Upper lobe of right lung (tissue), 1 donor: ENCODE measurements around the gene LNX2. TPM values are rescaled to one million over a fixed set of nuclear protein-coding genes. Genes with fewer than 3 reads are reported as not detected.

ENCODE experiments used
- ATAC-seq: fragments of 200-7000 bp; cut with Tn5 transposase; one replicate; pipeline ENCODE4 v1.9.1; 2020; ENCODE audit warnings: mild to moderate bottlenecking, moderate library complexity
- DNase-seq: peaks from one replicate; pipeline ENCODE4 v3.0.0-alpha.2; 2020
- H3K27ac ChIP-seq: fragments of 200-600 bp; one replicate; pipeline ENCODE4 v1.8.0; 2022
- H3K27me3 ChIP-seq: fragments of 200-600 bp; one replicate; pipeline ENCODE4 v1.8.0; 2022; ENCODE audit warnings: mild to moderate bottlenecking
- H3K36me3 ChIP-seq: fragments of 200-600 bp; one replicate; pipeline ENCODE4 v1.8.0; 2022
- H3K4me1 ChIP-seq: fragments of 200-600 bp; one replicate; pipeline ENCODE4 v1.8.0; 2022
- H3K4me3 ChIP-seq: fragments of 200-600 bp; one replicate; pipeline ENCODE4 v1.8.0; 2022; ENCODE audit warnings: mild to moderate bottlenecking
- H3K9me3 ChIP-seq: fragments of 200-600 bp; one replicate; pipeline ENCODE4 v1.8.0; 2022
- intact Hi-C: fragments of 100-400 bp; cut with DNase I; formaldehyde crosslinking; loops from one replicate; pipeline ENCODE4 v1.11.0; 2022
- total RNA-seq: library from RNA; stranded (reverse); fragmentation: NEBNext Ultra II Directional; extraction: Animal tissue kit (Norgen Biotek cat#: 25700); gene quantifications from one replicate; pipeline ENCODE4 v1.2.1, GENCODE V29; 2021
- TF ChIP-seq, protein P1 (sequence below): fragments of 200-600 bp; IDR thresholded peaks from one replicate; pipeline ENCODE4 v1.8.0; 2022; ENCODE audit warnings: antibody characterized with exemption
- donor health status: DM: no; HTN: yes; CAD: no; lungs with severe emphysema.

The LNX2 gene
- total RNA-seq, 1 donor from 2014 or later = 35.3 TPM

GRCh38 chr13:27562457-27562856, 57.9 kb downstream of the LNX2 start:
- intact Hi-C loops = no loop called here
- peaks cover 47% of the 10 kb centered on the region for H3K36me3 ChIP-seq

DNA sequence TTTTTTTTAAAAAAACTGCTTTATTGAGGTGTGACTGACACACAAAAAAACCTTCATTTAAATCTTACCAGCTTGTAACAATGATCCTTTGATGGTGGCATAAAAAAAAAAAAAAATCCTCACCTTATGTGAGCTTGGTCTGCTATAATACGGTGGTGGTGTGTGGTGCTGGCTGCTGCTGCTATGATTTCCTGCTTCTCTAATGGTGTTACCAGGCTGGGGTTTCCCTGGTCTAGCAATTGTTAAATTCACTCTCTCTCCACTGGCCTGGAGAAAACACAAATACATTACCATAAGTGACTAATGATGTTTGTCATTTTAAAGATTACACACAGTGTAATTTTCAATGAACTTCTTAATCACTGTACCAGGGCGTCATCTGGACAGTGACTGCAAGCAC, 60.6 kb downstream of the LNX2 start:
- no peaks in the 10 kb centered on the region for H3K9me3 ChIP-seq
- H3K27me3 ChIP-seq = no peaks in the 10 kb centered on the region
- no peaks in the 10 kb centered on the region for H3K4me1 ChIP-seq
- intact Hi-C loops = no loop called here
- H3K4me3 ChIP-seq = no peak overlapping the region
- H3K27ac ChIP-seq = no peak overlapping the region
- DNase-seq (no peak), ATAC-seq (no peak)
- peaks cover 40% of the 10 kb centered on the region for H3K36me3 ChIP-seq
- TF ChIP-seq, protein P1, sequence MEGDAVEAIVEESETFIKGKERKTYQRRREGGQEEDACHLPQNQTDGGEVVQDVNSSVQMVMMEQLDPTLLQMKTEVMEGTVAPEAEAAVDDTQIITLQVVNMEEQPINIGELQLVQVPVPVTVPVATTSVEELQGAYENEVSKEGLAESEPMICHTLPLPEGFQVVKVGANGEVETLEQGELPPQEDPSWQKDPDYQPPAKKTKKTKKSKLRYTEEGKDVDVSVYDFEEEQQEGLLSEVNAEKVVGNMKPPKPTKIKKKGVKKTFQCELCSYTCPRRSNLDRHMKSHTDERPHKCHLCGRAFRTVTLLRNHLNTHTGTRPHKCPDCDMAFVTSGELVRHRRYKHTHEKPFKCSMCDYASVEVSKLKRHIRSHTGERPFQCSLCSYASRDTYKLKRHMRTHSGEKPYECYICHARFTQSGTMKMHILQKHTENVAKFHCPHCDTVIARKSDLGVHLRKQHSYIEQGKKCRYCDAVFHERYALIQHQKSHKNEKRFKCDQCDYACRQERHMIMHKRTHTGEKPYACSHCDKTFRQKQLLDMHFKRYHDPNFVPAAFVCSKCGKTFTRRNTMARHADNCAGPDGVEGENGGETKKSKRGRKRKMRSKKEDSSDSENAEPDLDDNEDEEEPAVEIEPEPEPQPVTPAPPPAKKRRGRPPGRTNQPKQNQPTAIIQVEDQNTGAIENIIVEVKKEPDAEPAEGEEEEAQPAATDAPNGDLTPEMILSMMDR = no peak

More at GRCh38 chr13:27562457-27562856, 57.9 kb downstream of the LNX2 start:
- Histone ChIP-seq H3K4me3 (no peak overlapping the region), H3K4me1 (no peaks in the 10 kb centered on the region), H3K27ac (no peak overlapping the region), H3K27me3 (no peaks in the 10 kb centered on the region), H3K9me3 (no peaks in the 10 kb centered on the region)
- DNase-seq = no peak
- TF ChIP-seq, protein P1 = no peak
- ATAC-seq = no peak

- no peak overlapping the region for H3K27ac ChIP-seq
- H3K27me3 ChIP-seq = no peaks in the 10 kb centered on the region
- DNase-seq = no peak
- no peaks in the 10 kb centered on the region for H3K9me3 ChIP-seq
- intact Hi-C loops = no loop called here
- H3K4me1 ChIP-seq = no peaks in the 10 kb centered on the region
- TF ChIP-seq, protein P1 = peak; percentile 12
- H3K4me3 ChIP-seq = no peak overlapping the region
- peaks cover 55% of the 10 kb centered on the region for H3K36me3 ChIP-seq
- ATAC-seq = peak; percentile 48
These were observed 64.2 kb downstream of the LNX2 start for GRCh38 chr13:27556109-27556508.

DNA sequence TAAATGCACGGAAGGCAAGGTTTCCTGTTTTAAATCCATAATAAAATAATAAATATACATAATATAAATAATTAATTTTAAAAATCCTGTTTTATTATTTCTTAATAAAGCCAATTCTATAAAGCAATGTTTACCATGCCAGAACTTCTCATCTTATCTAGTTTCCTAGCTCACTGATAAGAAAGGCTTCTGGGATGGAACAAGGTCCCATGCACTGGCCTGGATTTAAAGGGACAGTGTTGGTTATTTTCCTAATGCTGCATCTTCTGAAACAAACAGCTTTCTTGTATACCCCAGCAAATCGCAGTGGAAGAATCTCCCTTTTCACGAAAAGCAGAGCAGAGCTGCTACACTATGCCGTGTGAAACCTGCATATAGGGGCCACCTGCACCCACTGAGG, 68.8 kb downstream of the LNX2 start:
- Histone ChIP-seq H3K4me3 (no peak overlapping the region), H3K27me3 (no peaks in the 10 kb centered on the region), H3K36me3 (peaks cover 80% of the 10 kb centered on the region), H3K9me3 (no peaks in the 10 kb centered on the region), H3K27ac (no peak overlapping the region), H3K4me1 (no peaks in the 10 kb centered on the region)
- TF ChIP-seq, protein P1 = no peak
- ATAC-seq (peak; percentile 22), DNase-seq (no peak)
- intact Hi-C loops = no loop called here

DNA sequence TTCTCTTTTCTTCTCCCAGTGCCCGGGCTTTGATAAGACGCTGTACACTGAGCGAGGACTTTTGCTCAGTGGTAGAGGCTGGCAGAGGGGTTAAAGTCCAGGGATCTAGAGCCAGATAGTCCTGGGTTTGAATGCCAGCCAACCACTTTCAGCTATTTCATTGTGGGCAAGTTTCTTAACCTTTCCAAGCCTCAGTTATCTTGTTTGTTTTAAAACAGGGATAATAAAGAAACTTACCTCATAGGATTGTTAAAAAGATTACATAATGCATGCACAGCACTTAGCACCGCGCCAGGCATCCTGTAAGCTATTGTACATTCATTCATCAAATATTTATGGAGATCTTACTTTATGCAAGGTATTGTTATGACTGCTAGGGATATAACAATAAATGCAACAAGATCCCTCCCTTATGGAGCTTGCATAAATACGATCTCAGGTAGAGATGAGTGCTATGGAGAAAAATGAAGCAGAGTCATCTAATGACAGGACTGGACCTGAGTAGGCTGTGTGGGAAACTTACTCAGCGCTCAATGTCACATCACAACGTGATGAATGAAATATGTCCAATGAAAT, 70.8 kb downstream of the LNX2 start:
- peaks cover 67% of the 10 kb centered on the region for H3K36me3 ChIP-seq
- no peak for DNase-seq
- H3K4me3 ChIP-seq = no peak overlapping the region
- H3K27me3 ChIP-seq = no peaks in the 10 kb centered on the region
- peak; percentile 22 for ATAC-seq
- H3K4me1 ChIP-seq = no peaks in the 10 kb centered on the region
- TF ChIP-seq, protein P1 = no peak
- H3K27ac ChIP-seq = no peak overlapping the region
- H3K9me3 ChIP-seq = no peaks in the 10 kb centered on the region
- intact Hi-C loops = no loop called here

GRCh38 chr13:27542220-27542619, 78.1 kb downstream of the LNX2 start:
- intact Hi-C loops = no loop called here
- Histone ChIP-seq H3K36me3 (peaks cover 9% of the 10 kb centered on the region), H3K4me1 (no peaks in the 10 kb centered on the region), H3K27me3 (no peaks in the 10 kb centered on the region), H3K27ac (no peak overlapping the region), H3K4me3 (no peak overlapping the region), H3K9me3 (no peaks in the 10 kb centered on the region)
- no peak for ATAC-seq
- no peak for DNase-seq
- TF ChIP-seq, protein P1 = no peak
